Iris pigment epithelial cell (primary cell): ENCODE data around the gene SNX4.

Source experiments
- DNase-seq: peaks from one replicate; pipeline ENCODE4 v3.0.0-alpha.2; 2011; ENCODE audit warnings: low read depth

Gene SNX4

DNA sequence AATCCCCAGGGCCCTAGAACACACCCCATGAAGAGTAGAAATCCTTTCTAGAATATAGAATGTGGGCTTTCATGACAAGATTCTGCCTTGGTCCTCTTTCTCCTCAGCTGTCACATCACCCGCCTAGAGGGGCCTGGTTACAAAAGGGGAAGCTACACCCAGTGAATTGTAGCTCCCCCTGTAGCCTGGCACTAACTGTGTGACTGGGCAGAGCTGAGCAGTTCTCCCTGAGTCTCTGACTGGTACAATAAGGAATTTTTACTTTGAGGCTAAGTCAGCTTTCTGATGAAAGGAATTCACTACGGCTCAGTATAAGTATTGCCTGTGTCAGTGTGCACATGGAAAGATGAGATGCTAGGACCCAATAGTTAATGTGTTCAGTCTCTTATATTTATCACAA lies 116.2 kb downstream of the SNX4 start:
- peak; percentile 28 for DNase-seq

GRCh38 chr3:125402639-125403038 lies 117.4 kb downstream of the SNX4 start:
- DNase-seq: no peak

DNA sequence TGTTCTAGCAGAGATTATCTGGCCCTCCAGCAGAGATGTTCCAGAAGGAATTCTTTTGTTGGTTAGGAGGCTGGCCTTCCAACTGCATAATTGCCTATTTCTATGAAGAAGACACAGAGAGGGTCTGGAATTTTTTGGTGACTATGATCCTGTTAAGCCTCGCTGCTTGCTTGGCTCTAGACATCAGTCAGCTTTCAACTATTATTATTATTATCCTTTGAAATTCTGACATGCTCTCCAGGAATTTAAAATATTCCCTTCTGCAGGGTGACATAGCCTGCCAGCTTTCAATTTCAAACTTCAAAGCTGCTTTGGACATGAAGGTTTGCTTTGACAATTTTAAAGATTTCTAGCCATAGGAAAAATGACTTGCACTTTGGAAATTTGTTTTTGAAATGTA lies 118.6 kb downstream of the SNX4 start:
- peak; percentile 48 for DNase-seq

DNA sequence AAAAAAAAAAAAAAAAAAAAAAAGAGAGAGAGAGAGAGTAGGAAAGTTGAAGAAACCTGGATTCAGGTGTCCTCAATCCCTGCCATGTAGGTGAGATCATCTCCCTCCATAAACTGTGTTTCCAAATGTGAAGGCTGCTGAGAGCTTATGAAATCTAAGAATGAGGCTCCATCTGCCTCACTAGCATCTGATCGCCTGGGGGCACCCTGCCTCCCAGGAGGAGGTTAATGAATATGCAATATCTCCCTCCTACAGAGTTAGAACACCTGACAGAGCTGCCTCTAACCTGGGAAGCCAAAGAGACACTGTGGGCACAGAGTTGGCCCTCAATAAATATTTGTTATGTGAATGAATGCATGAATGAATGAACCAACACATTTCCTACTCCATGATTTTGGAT lies 121.0 kb downstream of the SNX4 start:
- no peak for DNase-seq
